Measurements from ENCODE around the gene ADORA1.

Gene ADORA1

DNA sequence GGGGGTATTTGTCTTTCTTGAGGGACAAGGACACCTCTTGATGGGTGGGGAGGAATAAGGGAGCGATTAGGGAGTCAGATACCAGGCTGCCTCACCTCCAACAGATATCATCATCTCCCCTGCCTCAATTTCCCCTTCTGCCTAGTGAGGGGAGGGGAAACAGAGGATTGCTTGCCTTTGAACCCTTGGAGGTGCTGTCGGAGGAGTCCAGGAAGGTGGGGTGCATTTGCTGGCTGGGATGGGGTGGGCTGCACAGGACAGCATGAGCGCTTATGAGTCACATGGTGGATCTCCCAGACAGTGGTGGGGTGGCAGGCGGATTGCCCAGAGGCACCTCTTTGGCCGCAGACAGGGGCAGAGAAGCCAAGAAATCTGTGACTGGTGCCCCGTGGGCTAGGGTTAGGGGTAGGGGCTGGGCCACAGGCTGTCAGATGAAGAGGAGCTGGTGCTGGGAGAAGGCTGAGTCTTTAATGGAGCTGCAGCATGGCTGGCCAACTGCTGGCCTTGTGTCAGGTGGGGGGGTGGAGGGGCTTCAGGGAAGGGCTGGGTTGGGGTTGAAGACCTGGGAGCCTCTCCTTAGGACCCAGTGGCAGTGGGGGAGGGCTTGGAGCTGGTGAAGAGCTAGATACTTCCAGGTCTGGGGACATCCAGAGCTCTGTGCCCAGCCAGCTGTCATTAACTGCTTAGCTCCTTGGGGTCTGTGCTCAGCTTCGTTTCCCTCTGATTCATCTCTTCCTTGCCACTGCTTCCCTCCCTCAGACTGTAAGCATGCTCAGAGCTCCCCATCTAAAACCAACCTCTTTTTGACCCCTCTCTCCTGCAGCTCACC, 7.0 kb upstream of the ADORA1 start:
- no peak overlapping the region for H2BK5ac ChIP-seq (ENCODE audit: low read length)

DNA sequence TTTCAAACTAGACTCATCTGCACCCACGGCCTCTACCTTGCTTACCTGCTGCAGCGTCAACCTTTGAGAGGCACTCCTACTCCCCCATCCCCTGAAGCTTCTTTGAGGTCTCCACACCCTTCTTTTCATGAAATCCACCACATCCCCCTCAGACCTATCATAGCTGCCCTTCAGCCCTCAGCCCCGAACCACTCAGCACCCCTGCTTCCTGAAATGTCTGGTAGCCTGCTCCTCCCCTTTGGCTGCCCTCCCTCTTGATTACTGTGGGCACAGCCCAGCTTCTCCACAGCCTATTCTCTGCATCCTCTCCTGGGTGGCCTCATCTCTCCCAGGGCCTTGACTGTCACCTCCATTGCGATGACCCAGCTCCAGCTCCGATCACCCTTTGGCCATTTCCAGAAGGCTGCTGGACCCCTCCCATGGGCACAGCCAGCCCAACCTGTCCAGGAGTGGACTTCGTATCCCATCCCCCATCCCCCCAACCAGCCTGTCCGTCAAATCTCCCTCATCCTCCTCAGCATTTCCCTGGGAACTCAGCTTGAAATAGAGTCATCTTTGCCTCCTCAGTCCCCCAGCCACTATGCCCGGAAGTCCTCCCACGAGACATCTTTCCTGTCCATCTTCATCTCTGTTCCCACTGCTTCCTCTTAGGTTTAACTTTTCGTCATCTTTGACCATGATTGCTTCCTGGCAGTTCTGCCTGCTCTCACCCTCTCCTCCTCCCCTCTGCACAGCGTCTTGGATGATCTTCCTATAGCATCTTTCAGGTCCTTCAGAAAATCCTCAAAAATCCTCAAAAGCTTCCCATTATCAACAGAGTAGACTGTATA, 6.1 kb upstream of the ADORA1 start:
- H3K79me1 ChIP-seq (ENCODE audit: low read depth, low read length), result no peaks in the 10 kb centered on the region
- no peak overlapping the region for H3K27ac ChIP-seq (replicated peaks; ENCODE audit: low read length)
- H3K4ac ChIP-seq (ENCODE audit: low read length), result no peak overlapping the region
- no peak overlapping the region for H2BK120ac ChIP-seq (ENCODE audit: low read depth, low read length)
- no peak overlapping the region for H2AFZ ChIP-seq (ENCODE audit: low read length)
- H3K9ac ChIP-seq (ENCODE audit: low read depth, low read length, poor library complexity), result no peak overlapping the region
- peak overlapping the region; percentile 42 for H2AK5ac ChIP-seq (ENCODE audit: low read depth, low read length)
- H2BK12ac ChIP-seq (ENCODE audit: low read length), result no peak overlapping the region
- no peak for DNase-seq (ENCODE audit: low spot score)
- no peaks in the 10 kb centered on the region for H3K36me3 ChIP-seq (replicated peaks in 1 of 2; ENCODE audit: control insufficient read depth in 2 of 2, insufficient read depth in 2 of 2, low read length in 2 of 2)
- H2BK5ac ChIP-seq (ENCODE audit: low read length), result no peak overlapping the region
- no peaks in the 10 kb centered on the region for H3K9me3 ChIP-seq (replicated peaks in 1 of 2; ENCODE audit: control insufficient read depth in 2 of 2, insufficient read depth in 1 of 2, low read depth in 1 of 2, low read length in 2 of 2)
- H3K18ac ChIP-seq (ENCODE audit: low read length), result no peak overlapping the region
- no peak overlapping the region for H3K4me3 ChIP-seq (ENCODE audit: low read length in 2 of 2)
- no peak overlapping the region for H3K4me2 ChIP-seq (ENCODE audit: insufficient read depth, low read length, poor library complexity, severe bottlenecking)
- H4K8ac ChIP-seq (ENCODE audit: low read depth, low read length), result no peak overlapping the region
- H3K27me3 ChIP-seq (ENCODE audit: control insufficient read depth in 3 of 3, insufficient read depth in 3 of 3, low read depth in 1 of 3, low read length in 3 of 3), result peaks cover 0 to 46% (median 5%) of the 10 kb centered on the region in 3 experiments
- no peak overlapping the region for H4K91ac ChIP-seq (ENCODE audit: low read depth, low read length, poor library complexity)
- no peak overlapping the region for H3K23ac ChIP-seq (ENCODE audit: low read depth, low read length, poor library complexity)
- no CpG with 5 or more reads among the region's 11 CpGs for whole genome bisulfite sequencing, 2 donors (ENCODE audit: extremely low coverage in 2 of 2, insufficient read length in 2 of 2, insufficient replicate concordance in 1 of 2)
- no peak overlapping the region for H2BK15ac ChIP-seq (ENCODE audit: low read length)
- H3K14ac ChIP-seq (ENCODE audit: low read length), result peak overlapping the region; percentile 6
- peaks cover 0 to 7% of the 10 kb centered on the region in 2 donors for H3K4me1 ChIP-seq (ENCODE audit: control insufficient read depth in 2 of 2, insufficient read depth in 1 of 2, low read depth in 1 of 2, low read length in 2 of 2)

More for the DNA sequence above, 7.0 kb upstream of the ADORA1 start:
- no peak overlapping the region for H3K27ac ChIP-seq (replicated peaks; ENCODE audit: low read length)
- H3K27me3 ChIP-seq (ENCODE audit: control insufficient read depth in 3 of 3, insufficient read depth in 3 of 3, low read depth in 1 of 3, low read length in 3 of 3), result peaks cover 0 to 52% (median 5%) of the 10 kb centered on the region in 3 experiments
- H3K23ac ChIP-seq (ENCODE audit: low read depth, low read length, poor library complexity), result no peak overlapping the region
- H3K9me3 ChIP-seq (replicated peaks in 1 of 2; ENCODE audit: control insufficient read depth in 2 of 2, insufficient read depth in 1 of 2, low read depth in 1 of 2, low read length in 2 of 2), result no peaks in the 10 kb centered on the region
- no peak for DNase-seq (ENCODE audit: low spot score)
- no peak overlapping the region for H3K4me2 ChIP-seq (ENCODE audit: insufficient read depth, low read length, poor library complexity, severe bottlenecking)
- peak overlapping the region; percentile 4 for H2BK15ac ChIP-seq (ENCODE audit: low read length)
- H3K4ac ChIP-seq (ENCODE audit: low read length), result no peak overlapping the region
- no peaks in the 10 kb centered on the region for H3K36me3 ChIP-seq (replicated peaks in 1 of 2; ENCODE audit: control insufficient read depth in 2 of 2, insufficient read depth in 2 of 2, low read length in 2 of 2)
- no peaks in the 10 kb centered on the region for H3K79me1 ChIP-seq (ENCODE audit: low read depth, low read length)
- WGBS, 2 donors (ENCODE audit: extremely low coverage in 2 of 2, insufficient read length in 2 of 2, insufficient replicate concordance in 1 of 2), result no CpG with 5 or more reads among the region's 7 CpGs
- H2BK12ac ChIP-seq (ENCODE audit: low read length), result no peak overlapping the region
- peaks cover 0 to 4% of the 10 kb centered on the region in 2 donors for H3K4me1 ChIP-seq (ENCODE audit: control insufficient read depth in 2 of 2, insufficient read depth in 1 of 2, low read depth in 1 of 2, low read length in 2 of 2)
- H3K14ac ChIP-seq (ENCODE audit: low read length), result no peak overlapping the region
- peak overlapping the region; percentile 39 for H2AK5ac ChIP-seq (ENCODE audit: low read depth, low read length)
- H3K4me3 ChIP-seq (ENCODE audit: low read length in 2 of 2), result no peak overlapping the region
- no peak overlapping the region for H2BK120ac ChIP-seq (ENCODE audit: low read depth, low read length)
- no peak overlapping the region for H2AFZ ChIP-seq (ENCODE audit: low read length)
- H4K91ac ChIP-seq (ENCODE audit: low read depth, low read length, poor library complexity), result no peak overlapping the region
- H3K9ac ChIP-seq (ENCODE audit: low read depth, low read length, poor library complexity), result peak overlapping the region; percentile 10
- peak overlapping the region; percentile 59 for H3K18ac ChIP-seq (ENCODE audit: low read length)
- H4K8ac ChIP-seq (ENCODE audit: low read depth, low read length), result no peak overlapping the region

DNA sequence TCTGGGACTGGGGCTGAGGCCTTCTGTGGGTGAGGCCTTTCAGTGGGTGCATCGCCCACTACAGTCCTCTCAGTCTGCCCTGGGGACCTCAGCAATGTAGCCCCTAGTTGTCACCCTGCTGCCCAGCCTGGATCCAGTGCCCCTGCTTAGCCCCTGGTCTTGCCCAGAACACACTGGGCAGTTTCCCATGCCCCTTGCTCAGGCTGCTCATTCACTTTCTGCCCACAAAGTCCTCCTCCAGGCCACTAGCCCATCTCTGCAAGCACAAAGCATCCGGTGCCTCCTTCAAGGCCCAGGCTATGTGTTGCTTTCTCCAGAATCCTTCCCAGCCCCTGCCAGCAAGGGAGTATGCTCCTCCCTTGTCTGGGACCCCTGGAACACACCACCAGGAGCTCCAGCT, 5.4 kb upstream of the ADORA1 start:
- Histone ChIP-seq H2BK15ac (ENCODE audit: low read length) (peak overlapping the region; percentile 42), H2AFZ (ENCODE audit: low read length) (no peak overlapping the region), H3K4ac (ENCODE audit: low read length) (no peak overlapping the region), H2BK120ac (ENCODE audit: low read depth, low read length) (no peak overlapping the region), H3K23ac (ENCODE audit: low read depth, low read length, poor library complexity) (peak overlapping the region; percentile 40), H4K8ac (ENCODE audit: low read depth, low read length) (no peak overlapping the region), H4K91ac (ENCODE audit: low read depth, low read length, poor library complexity) (peak overlapping the region; percentile 17), H3K27ac (replicated peaks; ENCODE audit: low read length) (no peak overlapping the region), H3K79me1 (ENCODE audit: low read depth, low read length) (no peaks in the 10 kb centered on the region), H3K4me2 (ENCODE audit: insufficient read depth, low read length, poor library complexity, severe bottlenecking) (no peak overlapping the region), H3K4me3 (ENCODE audit: low read length in 2 of 2) (no peak overlapping the region), H3K9me3 (replicated peaks in 1 of 2; ENCODE audit: control insufficient read depth in 2 of 2, insufficient read depth in 1 of 2, low read depth in 1 of 2, low read length in 2 of 2) (no peaks in the 10 kb centered on the region), H3K36me3 (replicated peaks in 1 of 2; ENCODE audit: control insufficient read depth in 2 of 2, insufficient read depth in 2 of 2, low read length in 2 of 2) (no peaks in the 10 kb centered on the region), H3K14ac (ENCODE audit: low read length) (no peak overlapping the region), H2AK5ac (ENCODE audit: low read depth, low read length) (peak overlapping the region; percentile 65), H3K27me3 (ENCODE audit: control insufficient read depth in 3 of 3, insufficient read depth in 3 of 3, low read depth in 1 of 3, low read length in 3 of 3) (peaks cover 0 to 51% (median 6%) of the 10 kb centered on the region in 3 experiments), H2BK5ac (ENCODE audit: low read length) (no peak overlapping the region), H3K9ac (ENCODE audit: low read depth, low read length, poor library complexity) (no peak overlapping the region), H3K4me1 (ENCODE audit: control insufficient read depth in 2 of 2, insufficient read depth in 1 of 2, low read depth in 1 of 2, low read length in 2 of 2) (peaks cover under 1 to 14% of the 10 kb centered on the region in 2 donors), H2BK12ac (ENCODE audit: low read length) (no peak overlapping the region), H3K18ac (ENCODE audit: low read length) (peak overlapping the region; percentile 29)
- no CpG with 5 or more reads among the region's 2 CpGs for WGBS, 2 donors (ENCODE audit: extremely low coverage in 2 of 2, insufficient read length in 2 of 2, insufficient replicate concordance in 1 of 2)
- no peak for DNase-seq (ENCODE audit: low spot score)

DNA sequence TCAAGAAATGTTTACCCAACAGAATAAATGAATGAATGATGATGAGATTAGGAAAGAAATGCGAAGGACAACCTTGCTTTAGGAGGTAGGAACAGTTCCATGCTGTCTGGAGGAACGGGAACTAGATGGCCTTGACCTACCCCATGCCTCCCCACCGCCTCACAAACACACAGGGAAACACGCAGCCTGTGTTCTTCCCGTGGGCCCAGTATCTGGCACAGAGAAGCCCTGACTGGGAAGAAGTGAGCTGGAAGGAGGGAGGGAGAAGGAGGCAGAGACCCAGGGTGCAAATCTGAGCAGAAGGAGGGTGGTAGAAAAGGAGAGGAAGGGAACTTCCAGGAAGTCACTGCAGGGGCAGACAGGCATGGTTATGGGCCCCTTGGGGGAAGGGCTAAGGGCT, 3.5 kb upstream of the ADORA1 start:
- Histone ChIP-seq H2BK15ac (ENCODE audit: low read length) (no peak overlapping the region), H3K23ac (ENCODE audit: low read depth, low read length, poor library complexity) (peak overlapping the region; percentile 27), H2AK5ac (ENCODE audit: low read depth, low read length) (no peak overlapping the region), H3K27me3 (ENCODE audit: control insufficient read depth in 3 of 3, insufficient read depth in 3 of 3, low read depth in 1 of 3, low read length in 3 of 3) (peaks cover 0 to 57% (median 13%) of the 10 kb centered on the region in 3 experiments), H3K9me3 (replicated peaks in 1 of 2; ENCODE audit: control insufficient read depth in 2 of 2, insufficient read depth in 1 of 2, low read depth in 1 of 2, low read length in 2 of 2) (no peaks in the 10 kb centered on the region), H3K4me3 (ENCODE audit: low read length in 2 of 2) (no peak overlapping the region), H3K4me2 (ENCODE audit: insufficient read depth, low read length, poor library complexity, severe bottlenecking) (no peak overlapping the region), H4K91ac (ENCODE audit: low read depth, low read length, poor library complexity) (no peak overlapping the region), H3K9ac (ENCODE audit: low read depth, low read length, poor library complexity) (peak overlapping the region; percentile 47), H2BK120ac (ENCODE audit: low read depth, low read length) (no peak overlapping the region), H3K27ac (replicated peaks; ENCODE audit: low read length) (no peak overlapping the region), H2AFZ (ENCODE audit: low read length) (no peak overlapping the region), H4K8ac (ENCODE audit: low read depth, low read length) (no peak overlapping the region), H2BK12ac (ENCODE audit: low read length) (no peak overlapping the region), H3K4me1 (ENCODE audit: control insufficient read depth in 2 of 2, insufficient read depth in 1 of 2, low read depth in 1 of 2, low read length in 2 of 2) (peaks cover 9 to 22% of the 10 kb centered on the region in 2 donors), H3K79me1 (ENCODE audit: low read depth, low read length) (no peaks in the 10 kb centered on the region), H2BK5ac (ENCODE audit: low read length) (no peak overlapping the region), H3K36me3 (replicated peaks in 1 of 2; ENCODE audit: control insufficient read depth in 2 of 2, insufficient read depth in 2 of 2, low read length in 2 of 2) (no peaks in the 10 kb centered on the region), H3K14ac (ENCODE audit: low read length) (no peak overlapping the region), H3K4ac (ENCODE audit: low read length) (no peak overlapping the region), H3K18ac (ENCODE audit: low read length) (peak overlapping the region; percentile 5)
- no peak for DNase-seq (ENCODE audit: low spot score)
- WGBS, 2 donors (ENCODE audit: extremely low coverage in 2 of 2, insufficient read length in 2 of 2, insufficient replicate concordance in 1 of 2), result no CpG with 5 or more reads among the region's 5 CpGs

Data from neuronal stem cell (in vitro differentiated cells).